ENCODE data around the gene ZBTB16. TPM values are rescaled to one million over a fixed set of nuclear protein-coding genes. Genes with fewer than 3 reads are reported as not detected.

ZBTB16 gene
- total and polyA plus RNA-seq, 8 donors, result 7.9 to 318 (median 55.3) TPM

DNA sequence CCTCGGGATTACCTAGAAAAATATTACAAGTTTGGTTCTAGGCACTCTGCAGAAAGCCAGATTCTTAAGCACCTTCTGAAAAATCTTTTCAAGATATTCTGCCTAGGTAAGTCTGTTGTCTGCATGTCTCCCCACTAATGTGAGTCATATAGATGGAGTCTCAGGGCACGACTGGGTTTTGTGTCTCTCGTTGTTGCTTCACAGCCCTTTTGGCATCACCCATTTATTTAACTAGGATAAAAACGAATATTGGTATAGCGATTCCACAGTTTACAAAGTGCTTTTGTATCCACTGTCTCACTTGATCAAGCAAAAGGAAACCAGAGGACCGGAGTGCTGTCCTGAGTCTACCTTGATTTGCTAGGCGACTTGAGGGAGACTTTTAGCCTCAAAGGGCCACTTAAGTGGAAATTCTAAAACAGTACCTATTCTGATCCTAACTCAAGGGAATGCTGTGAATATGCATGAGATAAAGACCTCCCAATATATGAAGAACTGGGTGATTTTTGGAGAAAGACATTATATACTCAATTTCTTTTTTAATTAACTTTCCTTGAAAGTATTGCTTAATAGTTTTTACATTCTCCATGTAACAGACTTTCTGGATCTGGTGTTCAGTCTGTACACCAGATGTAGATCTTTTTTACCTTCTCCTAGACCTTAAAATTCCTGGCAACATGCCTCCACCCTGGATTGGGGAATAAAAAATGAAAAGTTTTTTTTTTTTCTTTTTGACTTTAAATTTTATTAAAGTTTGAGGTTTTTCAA is 237.3 kb downstream of the ZBTB16 start:
- peaks cover 13 to 33% (median 30%) of the 10 kb centered on the region in 4 donors for H3K4me1 ChIP-seq
- H3K9me3 ChIP-seq, result peaks cover 0 to 3% (median 0%) of the 10 kb centered on the region in 4 donors
- TF ChIP-seq, protein P1, sequence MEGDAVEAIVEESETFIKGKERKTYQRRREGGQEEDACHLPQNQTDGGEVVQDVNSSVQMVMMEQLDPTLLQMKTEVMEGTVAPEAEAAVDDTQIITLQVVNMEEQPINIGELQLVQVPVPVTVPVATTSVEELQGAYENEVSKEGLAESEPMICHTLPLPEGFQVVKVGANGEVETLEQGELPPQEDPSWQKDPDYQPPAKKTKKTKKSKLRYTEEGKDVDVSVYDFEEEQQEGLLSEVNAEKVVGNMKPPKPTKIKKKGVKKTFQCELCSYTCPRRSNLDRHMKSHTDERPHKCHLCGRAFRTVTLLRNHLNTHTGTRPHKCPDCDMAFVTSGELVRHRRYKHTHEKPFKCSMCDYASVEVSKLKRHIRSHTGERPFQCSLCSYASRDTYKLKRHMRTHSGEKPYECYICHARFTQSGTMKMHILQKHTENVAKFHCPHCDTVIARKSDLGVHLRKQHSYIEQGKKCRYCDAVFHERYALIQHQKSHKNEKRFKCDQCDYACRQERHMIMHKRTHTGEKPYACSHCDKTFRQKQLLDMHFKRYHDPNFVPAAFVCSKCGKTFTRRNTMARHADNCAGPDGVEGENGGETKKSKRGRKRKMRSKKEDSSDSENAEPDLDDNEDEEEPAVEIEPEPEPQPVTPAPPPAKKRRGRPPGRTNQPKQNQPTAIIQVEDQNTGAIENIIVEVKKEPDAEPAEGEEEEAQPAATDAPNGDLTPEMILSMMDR (IDR thresholded peaks at IDR 0.05), result no peak
- TF ChIP-seq POLR2AphosphoS5 (IDR thresholded peaks at IDR 0.05), result no peak
- TF ChIP-seq POLR2A (IDR thresholded peaks at IDR 0.05), result no peak
- no peak for TF ChIP-seq EP300 (IDR thresholded peaks at IDR 0.05)
- H3K36me3 ChIP-seq, result peaks cover 10 to 18% (median 15%) of the 10 kb centered on the region in 4 donors
- H3K4me3 ChIP-seq, result peak overlapping the region; percentile 30 to 50 (median 42)
- intact Hi-C loops (cut with DNase I; ENCODE audit: low total_unique reads), result no loop called here
- no peaks in the 10 kb centered on the region for H3K27me3 ChIP-seq
- H3K27ac ChIP-seq, result peak overlapping the region; percentile 61 to 90 (median 88)
- 34 to 57% (median 52%) methylated on average over 7 of the region's 7 CpGs for WGBS, 5 donors
- DNase-seq, result no peak

- DNase-seq, result no peak
- Histone ChIP-seq H3K27ac (peak overlapping the region in 4 of 5 donors; percentile 85 to 90 (median 89)), H3K4me1 (peaks cover 7 to 21% (median 20%) of the 10 kb centered on the region in 4 donors), H3K9me3 (peaks cover 0 to 8% (median 0%) of the 10 kb centered on the region in 4 donors), H3K4me3 (peak overlapping the region; percentile 30 to 50 (median 42)), H3K36me3 (peaks cover 10 to 22% (median 15%) of the 10 kb centered on the region in 4 donors), H3K27me3 (no peaks in the 10 kb centered on the region)
- intact Hi-C loops (cut with DNase I; ENCODE audit: low total_unique reads), result no loop called here
- TF ChIP-seq, protein P1 (IDR thresholded peaks at IDR 0.05), result no peak
- TF ChIP-seq EP300 (IDR thresholded peaks at IDR 0.05), result no peak
- no peak for TF ChIP-seq POLR2A (IDR thresholded peaks at IDR 0.05)
- no peak for TF ChIP-seq POLR2AphosphoS5 (IDR thresholded peaks at IDR 0.05)
- WGBS, 5 donors, result 77 to 92% (median 85%) methylated on average over 8 of the region's 8 CpGs
Measured at GRCh38 chr11:114297806-114298709, 238.5 kb downstream of the ZBTB16 start.

DNA sequence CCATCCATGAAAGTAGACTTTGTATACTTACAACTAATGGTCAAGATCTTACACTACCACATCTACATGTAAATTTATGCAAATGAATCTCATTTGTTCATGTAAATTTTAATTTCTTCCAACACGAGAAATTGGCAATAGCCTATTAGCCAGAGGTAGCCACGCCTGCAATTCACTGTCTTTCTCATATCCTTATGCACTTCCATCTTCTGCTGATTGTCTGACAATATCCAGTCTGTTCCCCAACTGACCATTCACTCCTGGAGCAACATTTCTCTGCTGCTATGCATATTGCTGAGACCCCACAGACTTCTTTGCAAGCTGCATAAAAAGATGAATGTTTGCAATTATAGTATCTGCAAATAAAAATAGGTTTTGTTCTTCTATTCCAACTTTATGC is 239.2 kb downstream of the ZBTB16 start:
- H3K36me3 ChIP-seq, result peaks cover 10 to 22% (median 15%) of the 10 kb centered on the region in 4 donors
- no peak for TF ChIP-seq POLR2A (IDR thresholded peaks at IDR 0.05)
- WGBS, 5 donors, result 73 to 86% (median 83%) methylated on average over 2 of the region's 2 CpGs
- no peak for DNase-seq
- peak overlapping the region; percentile 30 to 50 (median 42) for H3K4me3 ChIP-seq
- intact Hi-C loops (cut with DNase I; ENCODE audit: low total_unique reads), result no loop called here
- H3K4me1 ChIP-seq, result peaks cover 5 to 17% (median 14%) of the 10 kb centered on the region in 4 donors
- H3K9me3 ChIP-seq, result peaks cover 0 to 8% (median 0%) of the 10 kb centered on the region in 4 donors
- peak overlapping the region in 4 of 5 donors; percentile 85 to 90 (median 89) for H3K27ac ChIP-seq
- no peaks in the 10 kb centered on the region for H3K27me3 ChIP-seq

Other genes with a start within 250 kb of the ZBTB16 start
- gene USP28, start 184.1 kb upstream of the ZBTB16 start, total RNA-seq, result 10 to 100 TPM in 2 of 5 donors, 1 to 10 TPM in 2, under 1 TPM in 1; 0.87 to 23.9 (median 8.9) TPM
- gene USP28, start 184.1 kb upstream of the ZBTB16 start, polyA plus RNA-seq, result 1 to 10 TPM; 5.5 to 8.9 (median 7.2) TPM
- gene HTR3B, start 154.9 kb upstream of the ZBTB16 start, total RNA-seq, result under 1 TPM in 1 of 5 donors, not detected in 4; 0.18 TPM
- not detected for gene HTR3B, start 154.9 kb upstream of the ZBTB16 start, polyA plus RNA-seq
- gene HTR3A, start 84.6 kb upstream of the ZBTB16 start, total RNA-seq, result 1 to 10 TPM in 1 of 5 donors, not detected in 4; 1.7 TPM
- gene HTR3A, start 84.6 kb upstream of the ZBTB16 start, polyA plus RNA-seq, result 1 to 10 TPM in 1 of 3 donors, under 1 TPM in 1, not detected in 1; 0.30 to 1.9 TPM
- 100 to 1,000 TPM in 3 of 5 donors, 10 to 100 TPM in 2; 35.1 to 442 (median 250) TPM for gene NNMT, start 236.7 kb downstream of the ZBTB16 start, total RNA-seq
- gene NNMT, start 236.7 kb downstream of the ZBTB16 start, polyA plus RNA-seq, result 100 to 1,000 TPM; 197 to 451 (median 373) TPM

All from stomach (tissue), 9 donors.